Immature natural killer cell (primary cell): ENCODE data around the gene RIOK1. TPM values are rescaled to one million over a fixed set of nuclear protein-coding genes. Genes with fewer than 3 reads are reported as not detected.
"Not testable (repeated sequence)": the region's sequence is repeated elsewhere in the genome, so short reads cannot be mapped to it uniquely, and the experiment has no call there.

Experiments used
- DNase-seq, 3 donors: peaks; one replicate each; pipeline ENCODE4 v3.0.0; 2022; ENCODE audit warnings: mixed read lengths in 1 of 3
- H3K27ac Mint-ChIP-seq, 6 donors: one replicate each; pipeline ENCODE4 v1.8.0; 2020; ENCODE audit warnings: mixed read lengths in 6 of 6, mild to moderate bottlenecking in 5 of 6, inconsistent platforms in 4 of 6, moderate library complexity in 3 of 6
- H3K27me3 Mint-ChIP-seq, 3 donors: one replicate each; pipeline ENCODE4 v1.8.0; 2020 to 2021; ENCODE audit warnings: low read depth in 3 of 3, mild to moderate bottlenecking in 3 of 3, mixed read lengths in 3 of 3, moderate library complexity in 3 of 3, inconsistent platforms in 1 of 3
- H3K36me3 Mint-ChIP-seq, 3 donors: one replicate each; pipeline ENCODE4 v1.8.0; 2020; ENCODE audit warnings: mixed read lengths in 3 of 3, inconsistent platforms in 2 of 3, mild to moderate bottlenecking in 2 of 3
- H3K4me1 Mint-ChIP-seq, 2 donors: one replicate each; pipeline ENCODE4 v1.8.0; 2020; ENCODE audit warnings: inconsistent platforms in 2 of 2, mild to moderate bottlenecking in 2 of 2, mixed read lengths in 2 of 2, moderate library complexity in 1 of 2
- H3K4me3 Mint-ChIP-seq, 5 donors: one replicate each; pipeline ENCODE4 v1.8.0; 2020; ENCODE audit warnings: mild to moderate bottlenecking in 5 of 5, mixed read lengths in 5 of 5, inconsistent platforms in 3 of 5, moderate library complexity in 3 of 5
- H3K9me3 Mint-ChIP-seq, 6 donors: one replicate each; pipeline ENCODE4 v1.8.0; 2020; ENCODE audit warnings: mild to moderate bottlenecking in 6 of 6, mixed read lengths in 6 of 6, inconsistent platforms in 4 of 6, moderate library complexity in 3 of 6
- polyA plus RNA-seq, 3 donors: library from polyadenylated mRNA; unstranded; fragments of 300-500 nt; fragmentation: Illumina TruSeq; gene quantifications; one replicate each; pipeline ENCODE4 v1.2.3, GENCODE V29; 2021

RIOK1 gene
- polyA plus RNA-seq = 10 to 100 TPM; 14.0 to 23.7 (median 15.6) TPM

GRCh38 chr6:7389451-7390225, at the start of gene RIOK1, which contains the start of gene CAGE1:
Gene RIOK1, plus strand, starts transcription at chr6:7389808. Its CDS starts 195 bp downstream, at chr6:7390003.
Gene CAGE1, minus strand, starts transcription at chr6:7389742. Its CDS starts 2,569 bp downstream, at chr6:7387173.
- peaks cover 7 to 21% (median 10%) of the 10 kb centered on the region in 3 donors for H3K27me3 Mint-ChIP-seq
- peak within 1 kb of the TSS; percentile 93 to 99 (median 97) for H3K27ac Mint-ChIP-seq
- H3K4me1 Mint-ChIP-seq = peaks cover 37 to 46% of the 10 kb centered on the region in 2 donors
- DNase-seq = peak; percentile 96
- H3K4me3 Mint-ChIP-seq = peak within 1 kb of the TSS; percentile 90 to 98 (median 92)
- H3K9me3 Mint-ChIP-seq = peaks cover 0 to 2% (median 0%) of the 10 kb centered on the region in 6 donors
- H3K36me3 Mint-ChIP-seq = peaks cover 0 to 4% (median 4%) of the 10 kb centered on the region in 3 donors

- Mint-ChIP-seq H3K36me3 (no peaks in the 10 kb centered on the region), H3K27ac (no peak overlapping the region), H3K9me3 (no peaks in the 10 kb centered on the region), H3K27me3 (peaks cover 2 to 8% (median 2%) of the 10 kb centered on the region in 3 donors), H3K4me3 (no peak overlapping the region), H3K4me1 (no peaks in the 10 kb centered on the region)
- DNase-seq = no peak
These were observed 48.3 kb upstream of the RIOK1 start for GRCh38 chr6:7341271-7341670.

GRCh38 chr6:7341989-7342742, 47.4 kb upstream of the RIOK1 start:
- Mint-ChIP-seq H3K4me1 (no peaks in the 10 kb centered on the region), H3K4me3 (no peak overlapping the region), H3K36me3 (no peaks in the 10 kb centered on the region), H3K27me3 (peaks cover 2 to 13% (median 2%) of the 10 kb centered on the region in 3 donors), H3K9me3 (no peaks in the 10 kb centered on the region), H3K27ac (no peak overlapping the region)
- no peak for DNase-seq

DNA sequence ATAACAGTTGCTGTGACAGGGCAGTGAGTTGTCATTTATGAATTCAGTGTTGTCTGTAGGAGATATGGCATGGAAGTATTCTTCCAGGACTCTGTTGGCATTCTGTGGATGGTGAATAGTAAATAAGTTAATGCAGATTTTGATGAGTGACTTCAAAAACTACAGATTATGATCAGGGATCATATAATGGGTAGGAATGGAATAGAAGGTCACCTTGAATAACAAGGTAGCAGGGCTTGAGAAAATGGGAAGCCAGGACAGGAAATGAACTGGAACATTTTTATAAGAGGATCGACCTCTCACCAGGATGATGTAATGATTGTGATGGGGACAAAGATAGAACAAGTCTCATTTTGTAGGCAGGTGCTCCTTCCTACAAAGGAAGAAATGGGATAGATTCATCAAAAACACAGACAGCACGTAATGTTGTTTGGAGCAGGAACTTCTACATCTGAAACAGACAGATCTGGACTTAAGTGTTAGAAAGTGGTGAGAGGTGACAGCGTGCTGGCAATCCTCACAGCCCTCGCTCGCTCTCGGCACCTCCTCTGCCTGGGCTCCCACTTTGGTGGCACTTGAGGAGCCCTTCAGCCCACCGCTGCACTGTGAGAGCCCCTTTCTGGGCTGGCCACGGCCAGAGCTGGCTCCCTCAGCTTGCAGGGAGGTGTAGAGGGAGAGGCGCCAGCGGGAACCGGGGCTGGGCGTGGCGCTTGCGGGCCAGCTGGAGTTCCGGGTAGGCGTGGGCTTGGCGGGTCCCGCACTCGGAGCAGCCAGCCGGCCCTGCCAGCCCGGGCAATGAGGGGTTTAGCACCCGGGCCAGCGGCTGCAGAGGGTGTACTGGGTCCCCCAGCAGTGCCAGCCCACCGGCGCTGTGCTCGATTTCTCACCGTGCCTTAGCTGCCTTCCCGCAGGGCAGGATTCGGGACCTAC, 45.8 kb upstream of the RIOK1 start:
- no peaks in the 10 kb centered on the region for H3K36me3 Mint-ChIP-seq
- DNase-seq = no peak
- H3K9me3 Mint-ChIP-seq = peaks cover 0 to 2% (median 0%) of the 10 kb centered on the region in 6 donors
- peak overlapping the region in 2 of 5 donors; percentile 8 to 31 for H3K4me3 Mint-ChIP-seq
- H3K4me1 Mint-ChIP-seq = no peaks in the 10 kb centered on the region
- peaks cover 4 to 13% (median 6%) of the 10 kb centered on the region in 3 donors for H3K27me3 Mint-ChIP-seq
- H3K27ac Mint-ChIP-seq = no peak overlapping the region

DNA sequence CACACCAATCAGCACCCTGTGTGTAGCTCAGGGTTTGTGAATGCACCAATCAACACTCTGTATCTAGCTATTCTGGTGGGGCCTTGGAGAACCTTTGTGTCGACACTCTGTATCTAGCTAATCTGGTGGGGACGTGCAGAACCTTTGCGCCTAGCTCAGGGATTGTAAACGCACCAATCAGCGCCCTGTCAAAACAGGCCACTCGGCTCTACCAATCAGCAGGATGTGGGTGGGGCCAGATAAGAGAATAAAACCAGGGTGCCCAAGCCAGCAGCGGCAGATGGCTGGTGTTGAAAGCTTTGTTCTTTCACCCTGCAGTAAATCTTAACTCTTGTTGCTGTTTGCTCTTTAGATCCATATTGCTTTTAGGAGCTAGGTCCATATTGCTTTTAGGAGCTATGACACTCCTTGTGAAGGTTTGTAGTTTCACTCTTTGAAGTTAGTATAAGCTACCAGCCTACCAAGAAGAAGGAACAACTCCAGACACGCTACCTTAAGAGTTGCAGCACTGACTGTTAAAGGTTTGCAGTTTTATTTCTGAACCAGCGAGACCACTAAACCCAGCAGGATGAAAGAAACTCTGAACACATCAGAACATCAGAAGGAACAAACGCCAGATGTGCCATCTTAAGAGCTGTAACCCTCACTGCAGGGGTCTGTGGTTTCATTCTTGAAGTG, 44.7 kb upstream of the RIOK1 start:
- H3K4me3 Mint-ChIP-seq = peak overlapping the region in 1 of 5 donors; percentile 6
- H3K27ac Mint-ChIP-seq, H3K9me3 Mint-ChIP-seq, H3K36me3 Mint-ChIP-seq, H3K4me1 Mint-ChIP-seq, DNase-seq: not testable (repeated sequence)
- peaks cover 3 to 15% (median 6%) of the 10 kb centered on the region in 3 donors for H3K27me3 Mint-ChIP-seq

GRCh38 chr6:7347551-7347997, 42.0 kb upstream of the RIOK1 start:
- not testable (repeated sequence) for H3K9me3 Mint-ChIP-seq, H3K36me3 Mint-ChIP-seq, DNase-seq, H3K27ac Mint-ChIP-seq, H3K4me3 Mint-ChIP-seq, H3K4me1 Mint-ChIP-seq
- H3K27me3 Mint-ChIP-seq = peaks cover 3 to 19% (median 6%) of the 10 kb centered on the region in 3 donors

- DNase-seq, H3K36me3 Mint-ChIP-seq, H3K4me1 Mint-ChIP-seq, H3K9me3 Mint-ChIP-seq, H3K27ac Mint-ChIP-seq, H3K4me3 Mint-ChIP-seq: not testable (repeated sequence)
- H3K27me3 Mint-ChIP-seq = peaks cover 3 to 19% (median 8%) of the 10 kb centered on the region in 3 donors
These were observed 39.0 kb upstream of the RIOK1 start for GRCh38 chr6:7350591-7350990.

GRCh38 chr6:7351916-7352315, 37.7 kb upstream of the RIOK1 start:
- H3K9me3 Mint-ChIP-seq, H3K36me3 Mint-ChIP-seq, H3K27ac Mint-ChIP-seq, H3K4me3 Mint-ChIP-seq, H3K4me1 Mint-ChIP-seq, DNase-seq: not testable (repeated sequence)
- H3K27me3 Mint-ChIP-seq = peaks cover 3 to 15% (median 8%) of the 10 kb centered on the region in 3 donors

- no peaks in the 10 kb centered on the region for H3K4me1 Mint-ChIP-seq
- H3K9me3 Mint-ChIP-seq = no peaks in the 10 kb centered on the region
- H3K36me3 Mint-ChIP-seq = no peaks in the 10 kb centered on the region
- H3K27ac Mint-ChIP-seq = no peak overlapping the region
- peaks cover 0 to 2% (median 2%) of the 10 kb centered on the region in 3 donors for H3K27me3 Mint-ChIP-seq
- DNase-seq = no peak
- no peak overlapping the region for H3K4me3 Mint-ChIP-seq
These were observed 22.2 kb upstream of the RIOK1 start for GRCh38 chr6:7367408-7367807.

- no peaks in the 10 kb centered on the region for H3K4me1 Mint-ChIP-seq
- H3K36me3 Mint-ChIP-seq = no peaks in the 10 kb centered on the region
- H3K27me3 Mint-ChIP-seq = peaks cover 0 to 13% (median 2%) of the 10 kb centered on the region in 3 donors
- no peaks in the 10 kb centered on the region for H3K9me3 Mint-ChIP-seq
- no peak overlapping the region for H3K4me3 Mint-ChIP-seq
- no peak for DNase-seq
- no peak overlapping the region for H3K27ac Mint-ChIP-seq
These were observed 15.9 kb upstream of the RIOK1 start for GRCh38 chr6:7373739-7374138.

DNA sequence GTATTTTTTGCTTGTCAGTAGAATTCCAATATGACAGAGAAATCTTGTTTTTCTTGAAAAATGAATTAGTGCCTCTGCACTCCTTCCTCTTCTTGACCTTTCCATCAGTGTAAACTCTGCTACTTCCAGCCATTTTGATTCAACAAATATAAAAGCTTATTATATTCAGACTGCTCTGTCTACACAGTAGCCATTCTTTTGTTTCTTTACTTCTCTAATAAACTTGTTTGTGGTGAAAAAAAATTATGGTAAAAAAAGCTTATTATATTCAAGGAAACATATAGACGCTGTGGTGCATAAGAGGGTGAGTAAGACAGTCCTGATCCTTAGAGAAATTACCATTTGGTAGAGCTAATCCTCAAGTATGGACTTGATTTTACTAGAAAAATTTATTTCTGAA, 11.6 kb upstream of the RIOK1 start:
- Mint-ChIP-seq H3K27ac (no peak overlapping the region), H3K4me1 (no peaks in the 10 kb centered on the region), H3K4me3 (no peak overlapping the region), H3K27me3 (peaks cover 0 to 11% (median 2%) of the 10 kb centered on the region in 3 donors), H3K36me3 (no peaks in the 10 kb centered on the region), H3K9me3 (no peaks in the 10 kb centered on the region)
- DNase-seq = no peak

DNA sequence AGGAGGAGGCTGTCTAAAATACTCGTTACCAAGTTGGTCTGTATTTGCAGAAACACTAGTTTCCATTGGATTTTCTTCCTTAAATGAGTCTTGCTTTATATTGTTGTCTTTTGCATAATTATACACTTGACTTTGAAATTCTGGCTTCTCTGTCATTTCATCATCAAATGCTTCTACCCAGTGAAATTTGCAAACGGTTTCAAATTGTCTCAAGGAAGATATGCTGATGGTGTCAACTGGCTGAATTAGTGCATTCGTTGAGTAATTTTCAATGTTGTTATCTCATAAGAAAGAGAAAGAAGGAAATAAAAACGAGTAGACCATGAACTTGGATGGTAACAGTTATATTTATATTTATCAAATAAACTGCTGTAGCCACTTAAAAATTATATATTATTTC, 10.9 kb upstream of the RIOK1 start:
- Mint-ChIP-seq H3K4me1 (no peaks in the 10 kb centered on the region), H3K9me3 (no peaks in the 10 kb centered on the region), H3K27ac (no peak overlapping the region), H3K36me3 (no peaks in the 10 kb centered on the region), H3K4me3 (no peak overlapping the region), H3K27me3 (peaks cover 0 to 10% (median 2%) of the 10 kb centered on the region in 3 donors)
- no peak for DNase-seq

DNA sequence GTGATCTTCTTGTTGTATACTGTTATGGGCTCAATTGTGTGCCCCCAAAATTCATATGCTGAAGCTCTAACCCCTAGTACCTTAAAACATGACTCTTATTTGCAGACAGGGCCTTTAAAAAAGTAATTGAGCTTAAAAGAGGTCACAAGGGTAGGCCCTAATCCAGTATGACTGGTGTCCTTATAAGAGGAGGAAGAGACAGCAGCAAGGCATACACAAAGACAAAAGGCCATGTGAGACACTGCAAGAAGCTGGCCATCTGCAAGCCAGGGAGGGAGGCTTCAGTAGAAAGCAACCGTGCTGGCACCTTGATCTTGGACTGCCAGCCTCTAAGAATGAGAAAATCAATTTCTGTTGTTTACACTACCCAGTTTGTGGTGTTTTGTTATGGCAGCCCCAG, 8.5 kb upstream of the RIOK1 start:
- Mint-ChIP-seq H3K36me3 (no peaks in the 10 kb centered on the region), H3K4me3 (no peak overlapping the region), H3K9me3 (no peaks in the 10 kb centered on the region), H3K27me3 (peaks cover 0 to 3% (median 0%) of the 10 kb centered on the region in 3 donors), H3K27ac (no peak overlapping the region), H3K4me1 (no peaks in the 10 kb centered on the region)
- no peak for DNase-seq
